ENCODE measurements around the gene KIF24.

DNA sequence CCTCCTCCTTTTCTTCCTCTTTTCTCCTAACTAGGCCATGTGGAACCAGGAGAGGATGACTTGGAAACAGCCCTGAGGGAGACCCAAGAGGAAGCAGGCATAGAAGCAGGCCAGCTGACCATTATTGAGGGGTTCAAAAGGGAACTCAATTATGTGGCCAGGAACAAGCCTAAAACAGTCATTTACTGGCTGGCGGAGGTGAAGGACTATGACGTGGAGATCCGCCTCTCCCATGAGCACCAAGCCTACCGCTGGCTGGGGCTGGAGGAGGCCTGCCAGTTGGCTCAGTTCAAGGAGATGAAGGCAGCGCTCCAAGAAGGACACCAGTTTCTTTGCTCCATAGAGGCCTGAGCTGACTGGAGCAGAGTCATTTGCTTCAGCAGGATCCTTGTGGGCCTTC lies 14.0 kb upstream of the KIF24 start:
- TF ChIP-seq, protein P1, sequence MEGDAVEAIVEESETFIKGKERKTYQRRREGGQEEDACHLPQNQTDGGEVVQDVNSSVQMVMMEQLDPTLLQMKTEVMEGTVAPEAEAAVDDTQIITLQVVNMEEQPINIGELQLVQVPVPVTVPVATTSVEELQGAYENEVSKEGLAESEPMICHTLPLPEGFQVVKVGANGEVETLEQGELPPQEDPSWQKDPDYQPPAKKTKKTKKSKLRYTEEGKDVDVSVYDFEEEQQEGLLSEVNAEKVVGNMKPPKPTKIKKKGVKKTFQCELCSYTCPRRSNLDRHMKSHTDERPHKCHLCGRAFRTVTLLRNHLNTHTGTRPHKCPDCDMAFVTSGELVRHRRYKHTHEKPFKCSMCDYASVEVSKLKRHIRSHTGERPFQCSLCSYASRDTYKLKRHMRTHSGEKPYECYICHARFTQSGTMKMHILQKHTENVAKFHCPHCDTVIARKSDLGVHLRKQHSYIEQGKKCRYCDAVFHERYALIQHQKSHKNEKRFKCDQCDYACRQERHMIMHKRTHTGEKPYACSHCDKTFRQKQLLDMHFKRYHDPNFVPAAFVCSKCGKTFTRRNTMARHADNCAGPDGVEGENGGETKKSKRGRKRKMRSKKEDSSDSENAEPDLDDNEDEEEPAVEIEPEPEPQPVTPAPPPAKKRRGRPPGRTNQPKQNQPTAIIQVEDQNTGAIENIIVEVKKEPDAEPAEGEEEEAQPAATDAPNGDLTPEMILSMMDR (IDR thresholded peaks at IDR 0.05) = no peak
- TF ChIP-seq POLR2A (IDR thresholded peaks at IDR 0.05) (no peak), EP300 (IDR thresholded peaks at IDR 0.05) (no peak), POLR2AphosphoS5 (IDR thresholded peaks at IDR 0.05) (no peak)
